Vagina (tissue), 2 donors: ENCODE data around the gene SHLD1. TPM values are rescaled to one million over a fixed set of nuclear protein-coding genes. Genes with fewer than 3 reads are reported as not detected.

ENCODE experiments used
- DNase-seq, 2 donors: peaks; one replicate each; pipeline ENCODE4 v3.0.0-alpha.2; 2017; ENCODE audit errors: extremely low spot score in 2 of 2
- H3K27ac ChIP-seq: fragments of 200-600 bp; sonication (generic); one replicate; pipeline ENCODE4 v1.5.1; 2019
- H3K27me3 ChIP-seq: fragments of 200-600 bp; sonication (generic); one replicate; pipeline ENCODE4 v1.5.1; 2019
- H3K36me3 ChIP-seq, 2 donors: fragments of 200-600 bp; sonication (generic); one replicate each; pipeline ENCODE4 v1.5.1; 2017 to 2019
- H3K4me1 ChIP-seq: fragments of 200-600 bp; sonication (generic); one replicate; pipeline ENCODE4 v1.5.1; 2019
- H3K4me3 ChIP-seq, 2 donors: fragments of 200-600 bp; sonication (generic); 1 replicate in 1 of 2; 2 replicates in 1 of 2; pipeline ENCODE4 v1.5.1; 2016 to 2019
- H3K9me3 ChIP-seq: fragments of 200-600 bp; sonication (generic); one replicate; pipeline ENCODE4 v1.5.1; 2019
- CTCF ChIP-seq, 3 experiments: fragments of 450-650 bp in 2 of 3; fragments of 200-600 bp in 1 of 3; sonication (generic) in 1 of 3; IDR thresholded peaks; one replicate each; pipeline ENCODE4 v1.5.1; 2017 to 2019; ENCODE audit warnings: antibody characterized with exemption in 3 of 3, mild to moderate bottlenecking in 2 of 3, moderate library complexity in 2 of 3
- POLR2A ChIP-seq, 2 donors: fragments of 450-650 bp; IDR thresholded peaks; one replicate each; pipeline ENCODE4 v1.6.1; 2017; ENCODE audit warnings: antibody characterized with exemption in 2 of 2, mild to moderate bottlenecking in 2 of 2, moderate library complexity in 2 of 2
- POLR2AphosphoS5 ChIP-seq, 2 donors: sonication (generic); formaldehyde crosslinking; IDR thresholded peaks; one replicate each; pipeline ENCODE4 v1.9.0; 2017; ENCODE audit warnings: antibody characterized with exemption in 2 of 2, mild to moderate bottlenecking in 2 of 2, low read depth in 1 of 2; ENCODE audit not compliant: insufficient read depth in 1 of 2
- intact Hi-C: fragments of 100-400 bp; cut with DNase I; formaldehyde crosslinking; loops from one replicate; pipeline ENCODE4 v1.15.1; 2023
- total RNA-seq: library from RNA; depleted of rRNA; stranded (reverse); fragments of >200 nt; gene quantifications from one replicate; pipeline ENCODE4 v1.2.3, GENCODE V29; 2016

SHLD1 gene
- total RNA-seq, 1 donor from 2014 or later: 0.98 TPM

- H3K9me3 ChIP-seq: no peaks in the 10 kb centered on the region
- intact Hi-C loops: no loop called here
- DNase-seq: no peak
- H3K27me3 ChIP-seq: no peaks in the 10 kb centered on the region
- TF ChIP-seq CTCF (IDR thresholded peaks at IDR 0.05) (no peak), POLR2A (IDR thresholded peaks at IDR 0.05) (no peak), POLR2AphosphoS5 (IDR thresholded peaks at IDR 0.05; ENCODE audit: insufficient read depth in 1 of 2, low read depth in 1 of 2) (no peak)
- no peak overlapping the region for H3K27ac ChIP-seq
- H3K36me3 ChIP-seq: no peaks in the 10 kb centered on the region
- H3K4me1 ChIP-seq: no peaks in the 10 kb centered on the region
- H3K4me3 ChIP-seq: no peak overlapping the region
These were observed 115.4 kb downstream of the SHLD1 start for GRCh38 chr20:5865604-5866003.

GRCh38 chr20:5870568-5870981 lies 120.4 kb downstream of the SHLD1 start:
- Histone ChIP-seq H3K27me3 (no peaks in the 10 kb centered on the region), H3K36me3 (no peaks in the 10 kb centered on the region), H3K4me3 (no peak overlapping the region), H3K4me1 (no peaks in the 10 kb centered on the region), H3K27ac (no peak overlapping the region), H3K9me3 (no peaks in the 10 kb centered on the region)
- intact Hi-C loops: no loop called here
- no peak for DNase-seq
- TF ChIP-seq POLR2A (IDR thresholded peaks at IDR 0.05): no peak
- TF ChIP-seq POLR2AphosphoS5 (IDR thresholded peaks at IDR 0.05; ENCODE audit: insufficient read depth in 1 of 2, low read depth in 1 of 2): no peak

GRCh38 chr20:5871459-5872410 lies 121.5 kb downstream of the SHLD1 start:
- no peak for DNase-seq
- H3K27me3 ChIP-seq: no peaks in the 10 kb centered on the region
- intact Hi-C loops: no loop called here
- H3K4me3 ChIP-seq: no peak overlapping the region
- no peaks in the 10 kb centered on the region for H3K36me3 ChIP-seq
- no peaks in the 10 kb centered on the region for H3K9me3 ChIP-seq
- TF ChIP-seq CTCF (IDR thresholded peaks at IDR 0.05): no peak
- TF ChIP-seq POLR2AphosphoS5 (IDR thresholded peaks at IDR 0.05; ENCODE audit: insufficient read depth in 1 of 2, low read depth in 1 of 2): no peak
- no peak for TF ChIP-seq POLR2A (IDR thresholded peaks at IDR 0.05)
- no peaks in the 10 kb centered on the region for H3K4me1 ChIP-seq
- no peak overlapping the region for H3K27ac ChIP-seq

GRCh38 chr20:5877128-5877527 lies 126.9 kb downstream of the SHLD1 start:
- no peaks in the 10 kb centered on the region for H3K36me3 ChIP-seq
- no peak overlapping the region for H3K4me3 ChIP-seq
- intact Hi-C loops: no loop called here
- H3K9me3 ChIP-seq: no peaks in the 10 kb centered on the region
- H3K27ac ChIP-seq: no peak overlapping the region
- no peak for DNase-seq
- no peak for TF ChIP-seq CTCF (IDR thresholded peaks at IDR 0.05)
- no peak for TF ChIP-seq POLR2A (IDR thresholded peaks at IDR 0.05)
- TF ChIP-seq POLR2AphosphoS5 (IDR thresholded peaks at IDR 0.05; ENCODE audit: insufficient read depth in 1 of 2, low read depth in 1 of 2): no peak
- H3K27me3 ChIP-seq: no peaks in the 10 kb centered on the region
- no peaks in the 10 kb centered on the region for H3K4me1 ChIP-seq

- H3K36me3 ChIP-seq: no peaks in the 10 kb centered on the region
These were observed 130.1 kb downstream of the SHLD1 start for GRCh38 chr20:5880326-5880725.

More at GRCh38 chr20:5880326-5880725, 130.1 kb downstream of the SHLD1 start:
- no peak for DNase-seq
- no peaks in the 10 kb centered on the region for H3K4me1 ChIP-seq
- no peaks in the 10 kb centered on the region for H3K27me3 ChIP-seq
- H3K9me3 ChIP-seq: no peaks in the 10 kb centered on the region
- H3K4me3 ChIP-seq: no peak overlapping the region
- TF ChIP-seq POLR2A (IDR thresholded peaks at IDR 0.05) (no peak), CTCF (IDR thresholded peaks at IDR 0.05) (no peak), POLR2AphosphoS5 (IDR thresholded peaks at IDR 0.05; ENCODE audit: insufficient read depth in 1 of 2, low read depth in 1 of 2) (no peak)
- intact Hi-C loops: no loop called here
- H3K27ac ChIP-seq: no peak overlapping the region
